HG03280 (cell line): ENCODE results near the gene C5AR1.
"Not testable (repeated sequence)": the region's sequence is repeated elsewhere in the genome, so short reads cannot be mapped to it uniquely, and the experiment has no call there.

Experiments used
- ATAC-seq: cut with Tn5 transposase; IDR thresholded peaks from one replicate; pipeline ENCODE4 v1.9.1; 2021; ENCODE audit warnings: mild to moderate bottlenecking, moderate library complexity; ENCODE audit not compliant: unreplicated experiment

The C5AR1 gene

GRCh38 chr19:47283405-47284059 lies 26.1 kb upstream of the C5AR1 start:
- ATAC-seq = no peak

- ATAC-seq = no peak
Measured at GRCh38 chr19:47284324-47284899, 25.2 kb upstream of the C5AR1 start.

- no peak for ATAC-seq
Measured at GRCh38 chr19:47296036-47296435, 13.6 kb upstream of the C5AR1 start.

GRCh38 chr19:47300867-47301266 lies 8.8 kb upstream of the C5AR1 start:
- not testable (repeated sequence) for ATAC-seq

GRCh38 chr19:47302249-47302648 lies 7.4 kb upstream of the C5AR1 start:
- ATAC-seq = no peak

- ATAC-seq = no peak
Measured at GRCh38 chr19:47303966-47304365, 5.7 kb upstream of the C5AR1 start.

GRCh38 chr19:47305309-47305751 lies 4.3 kb upstream of the C5AR1 start:
- no peak for ATAC-seq

GRCh38 chr19:47306303-47306702 lies 3.4 kb upstream of the C5AR1 start:
- ATAC-seq = no peak

GRCh38 chr19:47309038-47309437 lies 623 bp upstream of the C5AR1 start:
- ATAC-seq = no peak

- no peak for ATAC-seq
Measured at GRCh38 chr19:47310323-47310722, 662 bp downstream of the C5AR1 start.

GRCh38 chr19:47310819-47311218 lies 1.2 kb downstream of the C5AR1 start:
- no peak for ATAC-seq

GRCh38 chr19:47312366-47313006 lies 2.8 kb downstream of the C5AR1 start:
- ATAC-seq = no peak

GRCh38 chr19:47313754-47314295 lies 4.2 kb downstream of the C5AR1 start:
- no peak for ATAC-seq

- ATAC-seq = no peak
Measured at GRCh38 chr19:47315125-47315821, 5.6 kb downstream of the C5AR1 start.

GRCh38 chr19:47316513-47316912 lies 6.9 kb downstream of the C5AR1 start:
- no peak for ATAC-seq

GRCh38 chr19:47319923-47320871 lies 10.5 kb downstream of the C5AR1 start:
- ATAC-seq = no peak

GRCh38 chr19:47321630-47322029 lies 12.0 kb downstream of the C5AR1 start:
- no peak for ATAC-seq

GRCh38 chr19:47322058-47322457 lies 12.4 kb downstream of the C5AR1 start:
- no peak for ATAC-seq

- ATAC-seq = no peak
Measured at GRCh38 chr19:47323409-47323808, 13.7 kb downstream of the C5AR1 start.

- no peak for ATAC-seq
Measured at GRCh38 chr19:47323872-47324271, 14.2 kb downstream of the C5AR1 start.
